OCI-LY7 (cell line): Measurements from ENCODE around the gene PIAS4.

Experiments used
- CTCF ChIP-seq: fragments of 200-600 bp; sonication (generic); conservative IDR thresholded peaks from 2 replicates; pipeline ENCODE4 v1.5.1; 2014; ENCODE audit warnings: mild to moderate bottlenecking, antibody characterized with exemption, low read length, moderate library complexity, mixed read lengths
- EZH2phosphoT487 ChIP-seq: fragments of 200-600 bp; sonication (generic); IDR thresholded peaks from 2 replicates; pipeline ENCODE4 v1.6.1; 2018; ENCODE audit warnings: low read depth, borderline replicate concordance, mild to moderate bottlenecking, mixed run types, antibody characterized with exemption, low read length, moderate library complexity, mixed read lengths

GRCh38 chr19:4087787-4088679, 80.5 kb downstream of the PIAS4 start:
- no peak for TF ChIP-seq CTCF
- no peak for TF ChIP-seq EZH2phosphoT487
